RCC 7860 (cell line): ENCODE measurements around the gene RPS29.
"Not testable (repeated sequence)": the region's sequence is repeated elsewhere in the genome, so short reads cannot be mapped to it uniquely, and the experiment has no call there.

Experiments
- DNase-seq: peaks from one replicate; pipeline ENCODE4 v3.0.0-alpha.2; 2015; ENCODE audit warnings: low spot score
- FAIRE-seq: peaks from 2 replicates; lab custom pipeline; 2012; peaks lifted over from hg19 to GRCh38; lab: Jason Lieb, UNC

RPS29 gene

DNA sequence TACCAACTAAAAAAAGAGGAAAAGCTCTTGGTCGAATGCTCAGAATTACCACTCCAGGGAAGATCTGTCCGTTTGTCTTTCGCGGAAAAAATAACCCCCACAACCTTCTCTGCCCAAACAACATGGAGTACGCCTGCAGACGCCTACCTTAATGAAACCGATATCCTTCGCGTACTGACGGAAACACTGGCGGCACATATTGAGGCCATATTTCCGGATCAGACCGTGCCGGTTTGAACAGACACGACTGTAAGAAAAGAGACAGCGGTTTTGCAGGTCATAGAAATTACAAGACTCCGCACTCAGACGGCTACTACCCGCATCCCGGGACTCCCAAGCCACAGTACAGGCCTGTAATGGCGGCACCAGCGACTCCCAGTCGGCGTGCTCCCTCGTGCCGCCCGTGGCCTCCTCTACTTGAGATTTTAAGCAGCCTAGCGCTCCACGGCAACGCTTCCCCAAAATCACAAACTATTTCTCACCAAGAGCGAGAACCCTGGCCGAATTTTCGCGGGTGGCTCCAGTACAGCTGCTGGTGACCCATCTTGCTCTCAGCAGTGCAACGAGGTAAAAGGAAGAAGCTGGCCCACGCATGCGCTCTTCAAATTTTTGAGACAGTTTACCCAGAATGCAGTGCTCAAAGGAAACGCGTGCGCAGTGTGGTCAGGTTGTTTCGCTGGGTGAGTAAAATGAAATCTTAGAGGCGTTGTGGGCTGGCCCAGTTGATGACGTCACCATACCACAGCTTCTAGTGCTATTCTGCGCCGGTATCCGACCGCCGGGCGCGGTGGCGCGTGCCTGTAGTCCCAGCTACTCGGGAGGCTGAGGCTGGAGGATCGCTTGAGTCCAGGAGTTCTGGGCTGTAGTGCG is at the start of gene RPS29:
TSS of gene RPS29 (minus strand) at position 578 of the 870 bp plus-strand sequence. CDS start at position 544, 34 bp downstream.
- peak; percentile 97 for DNase-seq
- FAIRE-seq: peak; percentile 62

DNA sequence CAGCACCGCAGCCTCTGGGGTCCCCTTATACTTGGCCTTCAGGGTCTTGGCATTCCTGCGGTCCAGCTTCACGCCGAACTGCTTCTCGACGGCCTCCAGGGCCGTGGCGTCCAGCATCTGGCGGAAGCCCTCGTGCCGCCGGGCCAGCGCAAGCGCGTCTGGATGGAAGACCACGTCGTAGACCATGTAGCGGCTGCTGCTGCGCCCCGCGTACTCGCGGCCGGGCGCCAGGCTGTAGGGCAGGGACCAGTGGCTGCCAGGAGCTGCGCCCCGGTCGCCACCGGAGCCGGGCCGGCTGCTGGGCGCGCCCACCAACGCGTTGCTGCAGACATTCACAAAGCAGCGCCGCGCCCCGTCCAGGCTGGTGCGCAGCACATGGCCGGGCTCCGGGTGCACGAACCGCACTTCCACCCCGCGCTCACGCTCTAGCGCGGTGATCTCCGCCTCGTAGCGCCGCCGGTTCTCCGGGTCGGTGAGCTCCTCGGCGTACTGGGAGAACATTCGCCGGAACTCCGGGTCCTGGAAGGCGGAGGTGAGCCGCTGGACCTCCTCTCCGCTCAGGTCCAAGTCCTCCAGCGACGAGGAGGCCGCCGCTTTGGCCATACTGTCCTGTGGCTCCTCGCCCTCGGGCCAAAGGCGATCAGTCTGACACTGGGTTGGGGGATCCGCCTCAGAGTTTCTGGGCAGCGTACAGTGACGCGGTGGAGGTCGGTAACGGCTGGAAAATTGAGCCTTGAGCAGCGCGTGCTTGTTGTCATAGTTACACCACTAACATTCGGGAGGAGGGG is 48.6 kb upstream of the RPS29 start, which contains the start of gene DNAAF2:
TSS of gene DNAAF2 (minus strand) at position 698 of the 788 bp plus-strand sequence. CDS start at position 603, 95 bp downstream.
- no peak for FAIRE-seq
- DNase-seq: peak; percentile 60

DNA sequence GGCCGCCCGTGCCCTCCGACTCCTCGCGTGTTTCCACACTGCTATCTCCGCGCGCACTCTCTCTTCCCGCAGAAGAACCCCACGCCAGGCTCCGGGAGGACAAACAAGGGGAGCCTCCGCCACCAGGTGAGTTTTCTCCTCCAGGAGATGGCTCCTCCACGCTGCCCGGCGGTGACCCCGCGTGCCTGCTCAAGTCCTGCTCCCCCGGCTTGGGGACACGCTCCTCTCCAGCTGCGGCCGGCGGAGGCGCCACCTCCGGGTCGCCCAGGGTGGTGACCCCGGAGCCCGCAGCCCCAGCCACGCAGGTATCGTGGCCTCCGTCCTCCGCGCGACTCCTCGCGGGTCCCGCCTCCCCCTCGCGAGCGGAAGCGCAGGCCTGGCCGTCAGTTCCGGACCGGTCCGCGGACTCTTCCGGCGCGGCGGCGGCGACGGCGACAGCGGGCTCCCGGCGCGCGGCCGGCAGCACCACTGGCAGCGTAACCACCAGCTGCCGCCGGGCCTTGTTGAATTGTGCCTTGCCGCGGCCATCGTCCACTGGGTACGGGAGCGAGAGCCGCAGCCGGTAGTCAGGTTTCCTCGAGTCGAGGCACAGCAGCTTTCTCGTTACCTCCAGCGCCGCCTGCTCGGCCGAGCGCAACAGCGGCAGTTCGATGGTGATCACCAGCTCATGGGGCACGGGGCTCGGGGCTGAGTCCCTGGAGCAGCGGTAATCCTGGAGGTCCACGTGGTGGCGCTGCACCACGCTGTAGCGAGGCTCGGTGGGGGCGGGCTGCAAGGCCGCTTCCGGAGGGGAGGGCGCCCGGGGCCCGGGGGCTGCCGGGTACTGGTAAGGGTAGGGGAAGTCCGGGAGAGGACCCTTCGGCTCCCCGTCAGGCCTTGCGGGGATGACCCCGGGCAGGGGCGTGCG is 47.7 kb upstream of the RPS29 start:
- peak; percentile 70 for DNase-seq
- FAIRE-seq: no peak

DNA sequence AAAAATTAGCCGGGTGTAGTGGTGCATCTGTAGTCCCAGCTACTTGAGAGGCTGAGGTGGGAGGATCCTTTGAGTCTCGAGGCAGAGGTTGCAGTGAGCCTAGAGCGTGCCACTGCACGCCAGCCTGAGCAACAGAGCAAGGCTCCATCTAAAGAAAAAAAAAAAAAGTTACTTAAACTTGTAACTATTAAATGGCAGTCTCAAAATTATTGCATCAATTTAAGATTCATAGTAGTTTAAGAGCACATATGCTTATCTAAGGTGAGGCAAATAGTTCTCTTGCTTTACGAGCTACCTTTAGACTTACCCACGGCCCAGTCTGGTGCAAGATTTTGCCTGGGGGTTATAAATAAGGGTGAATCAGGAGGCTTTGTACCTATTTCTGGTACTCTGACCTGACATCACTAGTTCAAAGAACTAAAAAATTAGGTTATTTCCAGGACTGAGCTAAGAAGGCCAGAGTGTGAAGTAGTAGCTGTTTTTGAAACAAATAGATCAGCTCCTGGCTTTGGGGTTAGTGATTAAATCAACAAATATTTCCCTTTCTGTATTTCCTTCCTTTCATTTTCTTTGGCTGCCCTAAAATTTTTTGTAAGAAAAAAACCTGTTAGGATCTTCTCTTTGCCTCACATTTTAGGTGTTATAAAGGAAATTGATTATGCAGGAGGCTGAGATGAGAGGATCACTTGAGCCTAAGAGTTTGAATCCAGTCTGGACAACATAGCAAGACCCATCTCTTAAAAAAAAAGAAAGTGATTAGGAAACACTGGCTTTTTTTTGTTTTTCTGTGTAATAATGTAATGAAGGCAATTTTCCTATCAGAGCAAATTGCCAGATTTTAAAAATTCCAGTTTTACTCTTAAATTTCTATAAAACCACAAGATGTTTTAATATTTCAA is 38.0 kb upstream of the RPS29 start:
- FAIRE-seq: no peak
- no peak for DNase-seq

DNA sequence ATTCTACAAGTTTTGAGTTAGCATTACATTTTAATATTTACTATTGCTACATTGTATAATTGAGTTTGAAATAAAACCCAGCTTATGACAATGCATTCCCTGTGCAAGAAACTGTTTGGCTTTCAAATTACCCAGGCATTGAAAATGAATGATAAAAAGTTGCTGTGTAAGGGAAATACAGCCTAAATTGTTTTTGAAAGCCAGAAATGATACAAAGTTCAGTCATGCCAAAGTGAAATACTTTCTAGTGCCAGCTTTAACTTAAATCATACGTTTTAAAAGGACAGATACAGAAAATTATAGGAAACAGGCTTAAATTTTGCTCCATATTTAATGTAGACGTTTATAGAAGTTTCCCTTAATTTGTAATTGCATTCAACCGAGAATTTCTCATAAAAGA is 37.2 kb upstream of the RPS29 start:
- no peak for FAIRE-seq

DNA sequence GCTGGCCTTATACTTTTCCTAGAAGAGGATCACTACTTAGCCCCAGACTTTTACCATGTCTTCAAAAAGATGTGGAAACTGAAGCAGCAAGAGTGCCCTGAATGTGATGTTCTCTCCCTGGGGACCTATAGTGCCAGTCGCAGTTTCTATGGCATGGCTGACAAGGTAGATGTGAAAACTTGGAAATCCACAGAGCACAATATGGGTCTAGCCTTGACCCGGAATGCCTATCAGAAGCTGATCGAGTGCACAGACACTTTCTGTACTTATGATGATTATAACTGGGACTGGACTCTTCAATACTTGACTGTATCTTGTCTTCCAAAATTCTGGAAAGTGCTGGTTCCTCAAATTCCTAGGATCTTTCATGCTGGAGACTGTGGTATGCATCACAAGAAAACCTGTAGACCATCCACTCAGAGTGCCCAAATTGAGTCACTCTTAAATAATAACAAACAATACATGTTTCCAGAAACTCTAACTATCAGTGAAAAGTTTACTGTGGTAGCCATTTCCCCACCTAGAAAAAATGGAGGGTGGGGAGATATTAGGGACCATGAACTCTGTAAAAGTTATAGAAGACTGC is 35.9 kb upstream of the RPS29 start:
- FAIRE-seq (no peak), DNase-seq (no peak)

More for the DNA sequence above, 37.2 kb upstream of the RPS29 start:
- DNase-seq: no peak

DNA sequence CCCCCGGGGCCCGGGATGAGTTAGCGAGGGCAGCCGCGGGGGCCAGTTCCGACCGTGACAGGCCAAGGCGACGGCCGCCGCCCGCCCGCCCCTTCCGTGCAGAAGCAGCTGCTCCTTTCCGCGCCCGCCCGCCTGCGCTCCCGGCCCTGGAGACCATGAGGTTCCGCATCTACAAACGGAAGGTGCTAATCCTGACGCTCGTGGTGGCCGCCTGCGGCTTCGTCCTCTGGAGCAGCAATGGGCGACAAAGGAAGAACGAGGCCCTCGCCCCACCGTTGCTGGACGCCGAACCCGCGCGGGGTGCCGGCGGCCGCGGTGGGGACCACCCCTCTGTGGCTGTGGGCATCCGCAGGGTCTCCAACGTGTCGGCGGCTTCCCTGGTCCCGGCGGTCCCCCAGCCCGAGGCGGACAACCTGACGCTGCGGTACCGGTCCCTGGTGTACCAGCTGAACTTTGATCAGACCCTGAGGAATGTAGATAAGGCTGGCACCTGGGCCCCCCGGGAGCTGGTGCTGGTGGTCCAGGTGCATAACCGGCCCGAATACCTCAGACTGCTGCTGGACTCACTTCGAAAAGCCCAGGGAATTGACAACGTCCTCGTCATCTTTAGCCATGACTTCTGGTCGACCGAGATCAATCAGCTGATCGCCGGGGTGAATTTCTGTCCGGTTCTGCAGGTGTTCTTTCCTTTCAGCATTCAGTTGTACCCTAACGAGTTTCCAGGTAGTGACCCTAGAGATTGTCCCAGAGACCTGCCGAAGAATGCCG is 35.1 kb upstream of the RPS29 start:
- FAIRE-seq: no peak
- DNase-seq: no peak

DNA sequence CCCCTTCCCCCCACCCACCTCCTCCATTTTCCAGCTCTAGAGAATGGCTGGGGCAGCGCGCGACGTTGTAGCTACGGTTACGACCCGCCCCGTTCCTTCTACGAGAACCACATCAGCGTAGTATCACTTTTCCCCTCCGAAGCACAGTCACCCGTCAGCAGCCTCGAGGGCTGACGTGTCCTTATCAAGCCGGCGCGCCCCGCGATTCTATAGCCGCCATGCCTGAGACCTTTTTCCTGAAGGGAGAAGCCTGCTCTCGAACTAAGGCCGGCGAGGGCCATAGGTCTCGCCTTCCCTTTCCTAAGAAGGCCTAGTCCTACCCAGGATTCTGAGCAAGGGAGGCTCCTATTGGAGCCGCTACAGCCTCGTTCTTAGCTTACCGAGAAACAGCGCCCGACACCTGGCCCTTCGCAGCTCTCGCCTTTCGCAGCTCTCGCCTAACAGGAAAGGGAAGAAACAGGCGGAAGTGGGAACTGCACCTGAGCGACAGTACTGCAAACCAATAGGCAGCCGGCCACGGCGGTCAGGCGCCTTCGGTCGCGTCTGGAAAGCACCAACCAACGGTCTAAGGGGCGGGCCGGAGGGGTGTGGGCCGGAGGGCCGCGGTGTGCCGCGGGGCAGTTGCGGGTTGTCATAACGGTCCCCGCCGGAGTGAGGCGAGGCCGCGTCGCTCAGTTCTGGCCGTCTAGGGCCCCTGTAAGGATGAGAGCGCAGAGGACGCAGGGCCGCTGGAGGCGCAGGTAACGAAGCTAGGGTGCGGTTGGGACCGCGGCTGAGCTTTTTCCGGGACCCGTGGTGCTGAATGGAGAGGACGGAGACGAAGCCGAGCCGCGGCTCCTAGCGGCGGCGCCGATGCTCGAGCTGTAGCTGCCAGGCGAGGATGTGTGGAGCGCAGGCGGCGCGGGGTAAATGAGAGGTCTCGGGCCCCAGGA is 34.3 kb upstream of the RPS29 start, which contains the start of the genes MGAT2 and RPL36AL:
TSS of gene MGAT2 (plus strand) at position 618 of the 932 bp plus-strand sequence. CDS start 470 bp downstream, outside the sequence.
TSS of gene RPL36AL (minus strand) at position 445 of the 932 bp plus-strand sequence. CDS start 1,522 bp downstream, outside the sequence.
- DNase-seq (peak; percentile 91), FAIRE-seq (no peak)

DNA sequence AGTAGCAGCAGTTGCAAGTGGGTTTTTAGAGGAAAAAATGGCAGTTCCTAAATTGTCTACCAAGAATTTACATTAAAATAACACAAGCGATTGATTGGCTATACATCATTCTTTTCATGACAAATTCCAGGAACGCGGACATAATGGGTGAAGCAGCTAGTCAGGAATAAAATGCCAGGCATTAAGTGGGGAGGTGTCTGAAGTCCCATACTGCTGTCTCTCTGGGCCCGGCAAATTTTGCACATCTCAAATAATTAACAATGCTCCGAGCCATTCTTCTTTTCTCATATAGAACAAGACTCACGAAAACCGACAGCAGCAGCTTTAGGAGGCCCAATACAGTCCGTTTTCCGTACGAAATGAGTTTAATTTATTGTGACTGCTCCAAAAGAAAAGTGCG is 33.5 kb upstream of the RPS29 start:
- DNase-seq (no peak), FAIRE-seq (no peak)

DNA sequence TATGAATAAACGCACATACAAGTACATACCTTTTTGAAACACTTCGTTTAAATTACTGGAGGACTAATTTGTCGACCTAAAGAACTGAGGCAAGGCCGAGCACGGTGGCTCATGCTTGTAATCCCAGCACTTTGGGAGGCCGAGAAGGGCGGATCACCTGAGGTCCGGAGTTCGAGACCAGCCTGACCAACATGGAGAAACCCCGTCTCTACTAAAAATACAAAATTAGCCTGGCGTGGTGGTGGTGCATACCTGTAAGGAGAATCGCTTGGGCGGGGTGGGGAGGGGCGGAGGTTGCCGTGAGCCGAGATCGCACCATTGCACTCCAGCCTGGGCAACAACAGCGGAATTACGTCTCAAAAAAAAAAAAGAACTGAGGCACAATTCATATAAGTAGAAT is 33.1 kb upstream of the RPS29 start:
- FAIRE-seq, DNase-seq: not testable (repeated sequence)

DNA sequence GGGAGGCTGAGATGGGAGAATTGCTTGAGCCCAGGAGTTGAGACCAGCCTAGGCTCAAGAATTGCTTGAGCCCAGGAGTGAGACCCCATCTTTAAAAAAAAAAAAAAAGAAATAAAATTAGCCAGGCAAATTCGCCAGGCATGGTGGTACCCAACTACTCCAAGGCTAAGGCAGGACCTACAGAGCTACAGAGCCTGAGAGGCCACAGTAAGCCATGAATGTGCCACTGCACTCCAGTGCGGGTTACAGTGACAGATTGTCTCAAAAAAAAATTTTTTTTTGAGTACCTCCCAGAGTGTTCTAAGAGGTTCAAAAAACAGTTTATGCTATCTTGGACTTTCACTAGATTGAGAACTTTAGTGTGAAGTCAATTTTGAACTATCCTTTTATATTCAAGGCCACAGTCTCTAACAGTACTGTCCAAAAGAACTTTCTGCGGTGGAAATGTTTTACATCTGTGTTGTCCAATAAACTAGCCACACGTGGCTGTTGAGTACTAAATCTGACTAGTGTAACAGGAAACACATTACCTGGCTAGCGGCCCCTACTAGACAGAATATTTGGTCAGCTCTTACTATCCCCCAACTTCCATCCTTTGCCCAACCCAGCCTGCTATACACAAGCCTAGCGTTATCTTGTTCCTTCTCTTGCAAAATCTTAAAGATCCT is 31.8 kb upstream of the RPS29 start:
- no peak for FAIRE-seq

DNA sequence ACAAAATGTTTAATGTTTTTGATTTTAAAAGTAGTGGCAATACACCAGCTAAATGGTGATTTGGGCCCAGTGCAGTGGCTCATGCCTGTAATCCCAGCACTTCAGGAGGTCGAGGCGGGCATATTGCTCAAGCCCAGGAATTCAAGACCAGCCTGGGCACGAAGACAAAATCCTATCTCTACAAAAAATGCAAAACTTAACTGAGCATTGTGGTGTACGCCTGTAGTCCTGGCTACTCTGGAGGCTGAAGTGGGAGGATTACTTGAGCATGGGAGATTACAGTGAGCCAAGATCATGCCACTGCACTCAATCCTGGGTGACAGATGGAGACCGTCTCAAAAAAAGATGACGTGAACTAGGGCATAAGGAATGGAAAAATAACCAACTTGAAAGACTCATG is 29.6 kb upstream of the RPS29 start:
- FAIRE-seq: no peak
- DNase-seq: no peak

More for the DNA sequence above, 31.8 kb upstream of the RPS29 start:
- DNase-seq: no peak

DNA sequence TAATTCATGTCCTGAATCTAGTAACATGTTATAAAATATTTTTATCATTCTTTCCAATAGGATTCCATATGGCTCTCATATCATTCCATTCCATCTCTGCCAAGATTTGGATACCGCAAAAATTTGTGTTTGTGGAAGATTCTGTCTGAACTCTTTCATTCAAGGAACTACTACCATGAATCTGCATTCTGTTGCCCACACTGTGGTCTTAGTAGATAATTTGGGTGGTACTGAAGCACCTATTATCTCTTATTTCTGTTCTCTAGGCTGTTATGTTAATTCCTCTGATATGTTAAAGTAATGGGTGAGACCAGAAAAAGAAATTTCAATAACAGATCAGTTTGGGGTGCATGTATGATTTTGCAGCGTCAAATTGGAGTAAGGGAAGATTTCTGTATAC is 28.0 kb upstream of the RPS29 start:
- DNase-seq (no peak), FAIRE-seq (no peak)

DNA sequence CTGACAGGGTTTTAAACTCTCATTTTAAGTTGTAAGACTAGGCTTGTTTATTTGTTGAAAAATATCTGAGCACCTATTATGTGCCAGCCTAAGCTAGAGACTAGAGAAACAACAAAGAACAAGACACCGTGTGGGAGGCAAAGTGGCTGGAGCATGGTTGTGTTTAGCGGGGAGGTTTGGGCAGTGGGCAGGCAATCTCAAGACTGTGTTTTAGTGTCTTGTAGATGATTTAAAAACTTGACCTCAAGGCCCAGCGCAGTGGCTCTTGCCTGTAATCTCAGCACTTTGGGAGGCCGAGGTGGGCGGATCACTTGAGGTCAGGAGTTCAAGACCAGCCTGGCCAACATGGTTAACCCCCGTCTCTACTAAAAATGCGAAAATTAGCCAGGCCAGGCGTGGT is 26.5 kb upstream of the RPS29 start:
- no peak for FAIRE-seq
- DNase-seq: no peak

DNA sequence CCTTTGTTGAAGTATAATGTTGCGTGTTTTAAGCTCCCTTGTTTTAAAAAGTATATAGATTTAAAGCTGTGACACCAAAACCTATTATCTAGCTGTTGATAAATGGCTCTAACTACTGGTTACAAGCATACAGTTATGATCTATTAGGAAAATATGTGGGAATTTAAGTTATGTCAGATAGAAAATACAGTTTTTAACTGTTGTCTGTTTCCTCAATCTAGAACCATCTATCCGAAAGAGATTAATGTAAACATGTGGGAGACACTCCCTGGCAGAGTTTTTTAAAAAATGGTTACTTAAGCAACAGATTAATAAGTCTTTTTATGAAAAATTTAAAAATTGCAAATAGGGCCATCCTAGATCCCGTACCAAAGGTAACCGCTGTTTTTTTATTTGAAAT is 26.1 kb upstream of the RPS29 start:
- no peak for FAIRE-seq

DNA sequence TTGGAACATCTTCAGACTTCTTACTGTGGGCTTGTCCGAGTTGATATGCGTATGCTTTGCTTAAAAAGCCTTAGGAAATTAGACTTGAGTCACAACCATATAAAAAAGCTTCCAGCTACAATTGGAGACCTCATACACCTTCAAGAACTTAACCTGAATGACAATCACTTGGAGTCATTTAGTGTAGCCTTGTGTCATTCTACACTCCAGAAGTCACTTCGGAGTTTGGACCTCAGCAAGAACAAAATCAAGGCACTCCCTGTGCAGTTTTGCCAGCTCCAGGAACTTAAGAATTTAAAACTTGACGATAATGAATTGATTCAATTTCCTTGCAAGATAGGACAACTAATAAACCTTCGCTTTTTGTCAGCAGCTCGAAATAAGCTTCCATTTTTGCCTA is 21.4 kb upstream of the RPS29 start:
- no peak for FAIRE-seq

More for the DNA sequence above, 26.1 kb upstream of the RPS29 start:
- no peak for DNase-seq

More for the DNA sequence above, 21.4 kb upstream of the RPS29 start:
- DNase-seq: no peak
